Jurkat, Clone E6-1 (cell line): Measurements from ENCODE around the gene GDI2.
A peak's percentile ranks its signal among the peaks of the same experiment; 100 is the strongest.
"Not testable (repeated sequence)": the region's sequence is repeated elsewhere in the genome, so short reads cannot be mapped to it uniquely, and the experiment has no call there.

Experiments
- DNase-seq: peaks from one replicate; pipeline ENCODE4 v3.0.0-alpha.2; 2011; ENCODE audit warnings: low read depth, low spot score
- H3K4me3 ChIP-seq: 2 replicates; pipeline ENCODE4 v1.5.1; 2011; ENCODE audit warnings: mild to moderate bottlenecking, low read length, control low read depth, moderate library complexity

GDI2 gene

DNA sequence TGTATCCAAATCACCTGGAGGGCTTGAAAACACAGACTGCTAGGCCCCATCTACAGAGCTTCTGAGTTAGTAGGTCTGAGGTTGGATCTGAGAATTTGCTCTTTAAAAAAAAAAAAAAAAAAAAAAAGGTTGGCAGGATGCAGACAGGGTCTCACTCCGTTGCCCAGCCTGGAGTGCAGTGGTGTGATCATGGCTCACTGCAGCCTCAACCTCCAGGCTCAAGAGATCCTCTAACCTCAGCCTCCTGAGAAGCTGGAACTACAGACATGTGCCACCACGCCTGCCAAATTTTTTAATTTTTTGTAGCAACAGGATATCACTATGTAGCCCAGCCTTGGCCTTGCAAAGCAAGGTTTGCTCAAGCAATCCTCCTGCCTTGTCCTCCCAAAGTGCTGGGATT lies 8.0 kb downstream of the GDI2 start:
- no peak for DNase-seq

DNA sequence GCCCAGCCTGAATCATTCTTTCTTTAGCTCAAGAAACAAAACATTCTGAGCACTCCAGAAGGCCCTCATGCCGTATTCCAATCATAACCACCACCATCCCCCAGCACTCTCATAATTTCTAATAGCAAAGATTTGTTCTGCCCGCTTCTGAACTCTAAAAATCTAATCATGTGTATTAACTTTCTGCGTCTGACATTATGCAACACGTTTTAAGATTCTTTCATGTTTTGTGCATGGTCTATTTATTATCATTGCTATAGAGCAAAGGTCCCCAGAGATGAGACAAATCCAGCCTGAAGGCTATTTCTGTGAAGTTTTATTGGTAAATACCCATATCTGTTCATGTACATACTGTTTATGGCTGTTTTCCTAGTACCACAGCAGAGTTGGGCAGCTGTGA lies 8.8 kb downstream of the GDI2 start:
- DNase-seq: no peak
- no peak overlapping the region for H3K4me3 ChIP-seq

More for the DNA sequence above, 8.0 kb downstream of the GDI2 start:
- H3K4me3 ChIP-seq: no peak overlapping the region

DNA sequence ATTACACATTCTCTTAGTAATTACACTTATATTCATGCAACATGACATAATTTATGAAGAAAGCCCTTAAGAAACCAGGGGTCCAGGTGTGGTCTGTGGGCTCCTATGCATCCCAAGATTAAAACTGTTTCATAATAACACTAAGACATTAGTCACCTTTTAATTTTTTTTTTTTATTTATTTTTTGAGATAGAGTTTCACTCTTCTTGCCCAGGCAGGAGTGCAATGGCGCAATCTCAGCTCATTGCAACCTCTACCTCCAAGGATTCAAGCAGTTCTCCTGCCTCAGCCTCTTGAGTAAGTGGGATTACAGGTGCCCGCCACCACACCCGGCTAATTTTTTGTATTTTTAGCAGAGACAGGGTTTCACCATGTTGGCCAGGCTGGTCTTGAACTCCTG lies 12.5 kb downstream of the GDI2 start:
- DNase-seq: no peak
- no peak overlapping the region for H3K4me3 ChIP-seq

DNA sequence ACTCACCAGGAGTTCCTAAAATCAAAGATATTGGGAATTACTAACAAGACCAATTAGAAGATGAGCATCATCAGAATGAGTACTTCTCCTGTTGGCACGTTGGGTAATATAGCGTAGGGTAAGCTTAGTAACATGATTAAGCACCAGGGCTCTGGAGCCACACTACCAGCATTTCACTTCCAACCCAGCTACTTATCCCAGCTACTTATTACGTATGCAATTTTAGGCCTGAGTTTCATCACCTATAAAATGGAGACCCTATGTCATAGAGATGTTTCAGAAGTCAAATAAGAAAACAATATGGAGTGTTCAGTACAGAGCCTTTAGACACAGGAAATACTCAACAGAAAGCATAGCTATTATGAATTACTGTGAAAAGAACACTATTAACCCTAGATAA lies 19.0 kb downstream of the GDI2 start:
- no peak overlapping the region for H3K4me3 ChIP-seq
- no peak for DNase-seq

DNA sequence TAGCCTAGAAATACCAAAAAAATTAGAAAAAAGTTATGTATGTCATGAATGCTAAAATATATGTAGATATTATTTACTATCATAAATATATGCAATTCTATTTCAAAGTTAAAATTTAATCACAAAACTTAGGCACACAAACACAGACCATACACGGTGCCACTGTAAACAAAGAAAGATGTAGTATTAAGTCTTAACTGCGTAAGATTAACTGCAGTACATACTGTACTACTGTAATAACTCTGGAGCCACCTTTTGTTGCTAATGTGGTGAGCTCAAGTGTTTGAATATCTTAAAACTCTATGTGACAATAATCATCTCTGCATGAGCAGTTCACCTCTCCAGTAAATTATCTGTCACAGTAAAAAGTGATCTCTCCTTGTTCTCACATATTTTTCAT lies 23.6 kb downstream of the GDI2 start:
- no peak for DNase-seq
- no peak overlapping the region for H3K4me3 ChIP-seq

DNA sequence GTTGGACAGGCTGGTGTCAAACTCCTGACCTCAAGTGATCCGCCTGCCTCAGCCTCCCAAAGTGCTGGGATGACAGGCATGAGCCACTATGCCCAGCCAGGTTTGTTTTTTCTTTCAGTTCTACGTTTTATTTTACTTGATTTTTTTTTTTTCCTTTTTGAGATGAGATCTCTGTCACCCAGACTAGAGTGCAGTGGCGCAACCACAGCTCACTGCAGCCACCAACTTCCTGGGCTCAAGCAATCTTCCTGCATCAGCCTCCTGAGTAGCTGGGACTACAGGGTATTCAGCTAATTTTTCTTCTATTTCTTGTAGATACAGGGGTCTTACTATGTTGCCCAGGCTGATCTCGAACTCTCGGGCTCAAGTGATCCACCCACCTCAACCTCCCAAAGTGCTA lies 24.3 kb downstream of the GDI2 start:
- no peak overlapping the region for H3K4me3 ChIP-seq
- peak; percentile 19 for DNase-seq

DNA sequence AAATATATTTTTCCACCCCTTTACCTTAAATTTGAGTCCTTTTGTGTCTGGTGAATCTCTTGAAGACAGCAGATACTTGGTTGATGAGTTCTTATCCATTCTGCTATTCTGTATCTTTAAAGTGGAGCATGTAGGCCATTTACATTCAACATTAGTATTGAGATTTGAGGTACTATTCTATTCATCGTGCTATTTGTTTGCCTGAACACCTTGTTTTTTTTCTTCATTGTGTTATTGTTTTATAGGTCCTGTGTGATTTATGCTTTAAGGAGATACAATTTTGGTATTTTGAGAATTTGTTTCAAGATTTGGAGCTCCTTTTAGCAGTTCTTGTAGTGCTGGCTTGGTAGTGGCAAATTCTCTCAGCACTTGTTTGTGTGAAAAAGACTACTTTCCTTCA lies 29.9 kb downstream of the GDI2 start:
- DNase-seq: no peak
- no peak overlapping the region for H3K4me3 ChIP-seq

DNA sequence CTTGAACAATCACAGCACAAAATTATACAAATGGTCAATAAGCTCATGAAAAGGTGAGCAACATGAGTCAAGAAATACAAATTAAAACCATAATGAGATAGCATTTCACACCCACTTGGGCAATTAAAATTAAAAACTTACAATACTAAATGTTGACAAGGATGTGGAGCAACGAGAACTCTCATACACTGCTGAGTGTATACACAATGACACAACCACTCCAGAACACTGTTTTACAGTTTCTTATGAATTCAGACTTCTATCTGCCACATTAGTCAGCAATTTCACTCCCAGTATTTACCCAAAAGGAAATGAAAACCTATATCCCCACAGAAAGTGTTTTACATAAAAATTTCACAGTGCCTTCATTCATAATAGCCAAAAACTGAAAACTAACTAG lies 31.1 kb downstream of the GDI2 start:
- DNase-seq: no peak
- no peak overlapping the region for H3K4me3 ChIP-seq

DNA sequence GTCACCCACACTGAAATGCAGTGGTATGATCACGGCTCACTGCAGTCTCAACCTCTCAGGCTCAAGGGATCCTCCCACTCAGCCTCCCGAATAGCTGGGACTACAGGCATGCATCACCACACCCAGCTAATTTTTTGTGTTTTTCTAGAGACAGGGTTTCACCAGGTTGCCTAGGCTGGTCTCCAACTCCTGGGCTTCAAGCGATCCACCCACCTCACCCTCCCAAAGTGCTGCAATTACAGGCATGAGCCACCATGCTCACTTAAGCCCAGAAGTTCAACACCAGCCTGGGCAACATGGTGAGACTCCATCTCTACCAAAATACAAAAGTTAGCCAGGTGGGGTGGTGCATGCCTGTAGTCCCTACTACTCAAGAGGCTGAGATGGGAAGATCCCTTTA lies 33.5 kb downstream of the GDI2 start:
- DNase-seq: no peak
- no peak overlapping the region for H3K4me3 ChIP-seq

DNA sequence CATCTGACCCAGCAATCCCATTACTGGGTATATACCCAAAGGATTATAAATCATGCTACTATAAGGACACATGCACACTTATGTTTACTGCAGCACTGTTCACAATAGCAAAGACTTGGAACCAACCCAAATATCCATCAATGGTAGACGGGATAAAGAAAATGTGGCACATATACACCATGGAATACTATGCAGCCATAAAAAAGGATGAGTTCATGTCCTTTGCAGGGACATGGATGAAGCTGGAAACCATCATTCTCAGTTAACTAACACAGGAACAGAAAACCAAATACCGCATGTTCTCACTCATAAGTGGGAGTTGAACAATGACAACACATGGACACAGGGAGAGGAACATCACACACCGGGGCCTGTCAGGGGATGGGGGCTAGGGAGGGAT lies 35.5 kb downstream of the GDI2 start:
- DNase-seq: not testable (repeated sequence)

DNA sequence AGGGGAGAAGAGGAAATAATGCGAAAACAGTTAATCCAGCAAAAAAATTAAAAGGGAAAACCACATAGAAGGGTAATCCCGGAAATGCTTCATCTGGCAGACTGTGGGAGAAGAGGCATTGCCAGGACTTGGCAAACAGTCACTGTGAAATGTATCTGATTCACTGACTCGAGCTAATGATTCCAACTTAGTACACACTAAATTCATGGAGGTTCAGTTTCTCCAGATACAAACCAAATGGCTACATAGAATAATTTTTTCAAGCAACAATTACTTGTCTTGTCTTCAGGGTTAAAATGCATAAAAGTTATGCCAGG lies 36.4 kb downstream of the GDI2 start:
- no peak overlapping the region for H3K4me3 ChIP-seq
- DNase-seq: no peak

More for the DNA sequence above, 35.5 kb downstream of the GDI2 start:
- H3K4me3 ChIP-seq: not testable (repeated sequence)

DNA sequence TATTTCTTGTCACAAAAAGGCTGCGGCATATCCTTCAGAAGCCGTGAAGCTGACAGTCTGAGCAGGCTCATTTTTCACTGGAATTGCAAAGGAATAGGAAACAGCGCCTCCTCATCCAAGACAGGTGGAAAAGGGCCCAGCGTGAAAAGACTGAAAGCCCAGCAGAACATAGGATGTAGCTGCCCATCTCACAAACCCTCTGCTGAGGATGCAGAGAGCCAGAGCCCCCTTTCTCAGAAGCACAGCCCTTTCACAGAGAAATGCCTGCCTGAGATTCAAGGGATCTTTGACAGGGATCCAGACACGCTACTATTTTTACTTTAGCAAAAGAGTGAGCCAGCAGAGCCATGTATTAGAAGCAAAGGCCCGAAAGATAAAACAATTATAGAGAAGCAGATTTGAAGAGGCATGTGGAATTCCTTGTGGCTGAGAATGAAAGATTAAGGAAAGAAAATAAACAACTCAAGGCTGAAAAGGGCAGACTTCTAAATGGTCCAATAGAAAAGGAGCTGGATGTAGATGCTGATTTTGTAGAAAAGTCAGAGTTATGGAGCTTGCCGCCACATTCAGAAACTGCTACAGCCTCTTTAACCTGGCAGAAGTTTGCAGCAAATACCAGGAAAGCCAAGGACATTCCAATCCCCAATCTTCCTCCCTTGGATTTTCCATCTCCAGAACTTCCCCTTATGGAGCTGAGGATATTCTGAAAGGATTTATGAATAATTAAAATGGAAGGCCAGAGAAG lies 36.9 kb downstream of the GDI2 start:
- peak overlapping the region; percentile 37 for H3K4me3 ChIP-seq
- DNase-seq: no peak

DNA sequence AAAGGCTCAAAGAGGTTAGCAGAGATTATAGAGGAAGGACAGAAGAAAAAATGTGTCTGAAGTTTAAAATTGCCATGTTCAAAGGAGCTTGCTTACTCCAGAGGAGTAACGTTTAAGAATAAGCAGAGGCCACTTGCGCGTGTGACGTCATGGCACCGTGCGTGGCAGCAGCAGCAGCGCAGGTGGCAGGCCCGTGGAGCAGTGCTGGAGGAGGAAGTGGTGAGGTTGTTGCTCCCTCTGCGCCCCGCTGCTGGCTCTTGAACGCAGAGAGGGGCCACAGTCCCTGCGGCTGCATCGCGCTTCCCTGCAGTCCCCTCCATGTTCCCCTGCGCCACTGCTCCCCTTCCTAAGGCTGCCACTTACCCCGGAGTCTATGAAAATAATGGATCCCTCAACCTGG lies 37.5 kb downstream of the GDI2 start:
- peak; percentile 93 for DNase-seq

DNA sequence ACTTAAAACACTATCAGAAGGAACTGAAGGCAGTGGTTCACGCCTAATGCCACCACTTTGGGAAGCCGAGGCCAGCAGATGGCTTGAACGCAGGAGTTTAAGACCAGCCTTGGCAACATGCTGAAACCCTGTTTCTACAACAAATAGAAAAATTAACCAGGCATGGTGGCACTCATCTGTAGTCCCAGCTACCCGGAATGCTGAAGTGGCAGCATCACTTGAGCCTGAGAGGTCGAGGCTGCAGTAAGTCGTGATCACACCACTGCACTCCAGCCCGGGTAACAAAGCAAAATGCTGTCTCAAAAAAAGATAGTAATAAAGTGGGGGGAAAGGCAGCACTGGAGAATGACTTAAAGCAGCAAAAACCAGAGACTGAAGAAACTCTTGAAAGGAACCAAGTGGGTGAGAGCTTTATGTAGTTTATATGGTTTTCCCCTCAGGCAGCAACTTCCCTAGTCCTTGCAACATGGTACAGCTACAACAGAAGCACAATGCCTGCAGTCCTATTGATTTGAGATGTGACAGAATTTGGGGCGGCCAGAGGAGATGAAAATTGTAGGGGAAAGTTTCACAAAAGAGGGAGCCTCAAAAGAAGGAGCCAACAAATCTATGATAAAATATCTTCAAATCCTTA lies 38.1 kb downstream of the GDI2 start:
- DNase-seq: no peak
- H3K4me3 ChIP-seq: no peak overlapping the region

More for the DNA sequence above, 37.5 kb downstream of the GDI2 start:
- peak overlapping the region; percentile 37 for H3K4me3 ChIP-seq

DNA sequence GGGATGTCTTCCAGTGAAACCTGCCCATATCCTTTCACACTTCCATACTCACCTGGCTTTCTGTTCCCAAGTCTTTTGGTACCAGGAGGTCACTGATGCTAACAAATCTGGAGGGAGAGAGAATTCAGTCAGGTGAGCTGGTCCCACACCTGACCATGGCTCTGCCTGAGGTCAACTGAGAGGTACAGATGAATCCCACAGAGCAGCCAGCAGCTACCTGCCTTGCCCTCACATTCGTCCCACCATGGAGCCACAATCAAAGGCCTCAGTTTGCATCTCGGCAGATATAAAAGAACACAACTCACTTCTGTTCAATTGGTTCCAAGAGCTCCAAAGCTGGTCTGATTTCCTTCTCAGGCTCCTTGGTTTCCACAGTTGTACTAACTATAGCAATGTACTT lies 47.0 kb downstream of the GDI2 start:
- H3K4me3 ChIP-seq: no peak overlapping the region
- DNase-seq: no peak

DNA sequence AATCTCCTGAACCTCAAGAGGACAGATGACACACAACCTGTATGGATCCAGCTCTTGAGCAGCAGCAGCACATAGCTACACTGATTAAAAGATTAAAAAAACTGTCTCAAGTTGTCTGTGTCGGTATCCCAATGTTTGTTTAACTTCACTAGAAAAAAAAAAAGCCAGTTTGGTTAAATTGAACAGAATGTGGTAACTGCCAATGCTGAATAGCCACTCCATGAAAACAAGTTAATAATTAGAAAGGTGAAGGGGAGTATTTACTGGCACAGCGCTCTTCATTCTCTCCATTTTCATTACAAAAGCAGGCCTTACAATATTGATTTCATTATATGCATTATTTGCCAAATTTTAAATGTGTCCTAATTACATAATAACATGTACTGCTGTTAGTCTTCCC lies 47.6 kb downstream of the GDI2 start:
- H3K4me3 ChIP-seq: no peak overlapping the region
- DNase-seq: no peak

DNA sequence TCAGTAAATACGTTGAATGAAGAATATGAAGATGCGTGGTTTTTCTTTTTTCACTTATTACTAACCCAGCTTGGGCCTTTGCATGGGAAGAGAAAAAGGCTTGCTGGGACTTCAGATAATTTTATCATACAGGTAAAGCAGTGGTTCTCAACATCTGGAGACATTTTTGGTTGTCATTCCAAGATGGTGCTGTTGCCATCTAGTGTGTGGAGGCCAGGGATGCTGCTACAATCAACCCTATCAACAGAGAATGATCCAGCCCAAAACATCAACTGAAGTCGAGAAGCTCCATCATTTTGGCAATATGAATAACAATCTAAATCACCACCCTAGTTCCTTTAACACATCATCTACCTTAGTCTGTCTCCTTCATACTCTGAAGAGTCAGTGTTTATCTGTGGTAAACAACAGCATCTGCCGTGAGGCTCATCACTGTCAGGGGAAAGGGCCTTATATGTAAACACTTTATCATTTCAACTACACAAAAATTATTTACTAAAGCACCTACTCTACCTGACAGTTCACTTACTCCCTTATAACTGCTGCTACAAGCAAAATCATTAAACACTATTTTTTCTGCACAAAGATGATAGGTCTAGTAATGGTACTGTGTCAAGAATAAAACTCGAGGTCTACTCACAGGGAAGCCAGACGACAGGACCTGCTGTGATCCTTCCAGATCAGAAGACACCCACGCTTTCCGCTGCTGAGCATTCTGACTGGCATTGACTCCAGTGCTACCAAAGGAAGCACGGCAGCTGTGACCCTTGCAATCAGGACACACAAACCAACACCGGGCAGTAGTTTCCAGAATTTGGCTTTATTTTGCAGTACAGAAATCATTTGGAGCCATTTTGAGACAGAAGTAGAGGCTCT lies 48.6 kb downstream of the GDI2 start:
- H3K4me3 ChIP-seq: no peak overlapping the region
- DNase-seq: no peak

DNA sequence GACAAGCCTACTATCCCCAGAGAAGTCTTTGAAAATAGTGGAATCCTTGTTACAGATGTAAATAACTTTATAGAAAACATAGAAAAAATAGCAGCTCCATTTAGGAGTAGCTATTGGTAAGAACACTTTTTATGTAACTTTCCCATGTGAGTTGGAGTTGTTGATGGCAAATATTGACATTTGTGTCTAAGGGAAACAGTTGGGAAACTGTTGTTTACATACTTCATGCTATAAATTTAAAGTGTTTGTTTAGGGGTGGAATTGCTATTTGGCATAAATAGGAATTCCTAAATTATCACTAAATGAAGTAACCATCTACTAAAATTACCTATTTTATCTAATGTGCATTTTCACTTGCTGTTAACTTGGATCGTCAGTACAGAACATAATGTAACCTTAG lies 50.7 kb downstream of the GDI2 start:
- no peak for DNase-seq
- no peak overlapping the region for H3K4me3 ChIP-seq

DNA sequence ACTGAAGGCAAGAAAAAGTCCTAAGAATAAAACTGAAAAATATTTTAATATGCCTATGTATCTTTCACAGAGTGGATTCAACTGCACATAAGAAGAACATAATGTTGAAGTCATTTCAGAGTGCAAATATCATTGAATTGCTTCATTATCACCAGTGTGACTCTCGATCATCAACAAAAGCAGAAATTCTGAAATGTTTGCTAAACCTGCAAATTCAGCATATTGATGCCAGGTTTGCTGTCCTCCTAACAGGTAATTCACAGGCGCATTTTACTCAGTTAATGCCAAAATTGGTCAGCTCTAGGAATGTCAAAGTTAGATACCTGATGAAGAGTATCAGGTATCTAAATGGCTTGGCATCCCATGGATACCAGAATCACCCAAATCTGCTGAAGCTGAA lies 52.0 kb downstream of the GDI2 start:
- DNase-seq: no peak
- no peak overlapping the region for H3K4me3 ChIP-seq

DNA sequence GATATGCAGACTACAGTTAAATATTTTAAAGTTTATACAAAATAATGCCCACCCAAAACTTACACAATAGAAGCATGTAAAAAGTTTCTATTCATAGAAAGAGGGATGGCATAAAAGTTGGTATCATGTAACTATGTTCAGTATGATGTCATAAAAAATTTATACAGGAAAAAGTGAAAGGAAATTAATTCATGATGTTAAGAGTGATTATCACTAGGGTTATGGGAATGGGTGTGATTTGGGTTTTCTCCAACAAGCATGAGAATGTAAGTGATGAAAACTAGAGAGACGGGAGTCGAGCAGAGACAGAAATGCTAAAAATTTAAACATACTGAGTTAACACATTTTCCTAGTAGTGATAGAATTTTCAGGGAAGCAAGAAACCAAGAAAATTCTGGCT lies 52.7 kb downstream of the GDI2 start:
- no peak overlapping the region for H3K4me3 ChIP-seq
- DNase-seq: no peak
